HEK293 (cell line): ENCODE results near the gene CA10.

Source experiments
- BCL6B ChIP-seq: fragments of 450-650 bp; formaldehyde crosslinking; IDR thresholded peaks from 2 replicates; pipeline ENCODE4 v1.5.1; 2017; ENCODE audit warnings: missing biosample characterization, missing genetic modification characterization
- MYNN ChIP-seq: fragments of 450-650 bp; formaldehyde crosslinking; IDR thresholded peaks from 2 replicates; pipeline ENCODE4 v1.5.1; 2016; ENCODE audit warnings: missing biosample characterization, missing genetic modification characterization, borderline replicate concordance
- RBAK ChIP-seq: fragments of 450-650 bp; formaldehyde crosslinking; IDR thresholded peaks from 2 replicates; pipeline ENCODE4 v1.5.1; 2016; ENCODE audit warnings: missing biosample characterization, missing genetic modification characterization
- ZFP3 ChIP-seq: fragments of 450-650 bp; formaldehyde crosslinking; IDR thresholded peaks from 2 replicates; pipeline ENCODE4 v1.5.1; 2016; ENCODE audit warnings: low read depth, missing biosample characterization, missing genetic modification characterization
- ZFP37 ChIP-seq: fragments of 450-650 bp; formaldehyde crosslinking; IDR thresholded peaks from 2 replicates; pipeline ENCODE4 v1.5.1; 2016; ENCODE audit warnings: missing biosample characterization, missing genetic modification characterization
- ZNF114 ChIP-seq: fragments of 450-650 bp; formaldehyde crosslinking; IDR thresholded peaks from 2 replicates; pipeline ENCODE4 v1.5.0; 2017; ENCODE audit warnings: missing biosample characterization, missing genetic modification characterization
- ZNF146 ChIP-seq: fragments of 450-650 bp; formaldehyde crosslinking; IDR thresholded peaks from 2 replicates; pipeline ENCODE4 v1.5.1; 2016; ENCODE audit warnings: missing biosample characterization, missing genetic modification characterization
- ZNF677 ChIP-seq: fragments of 450-650 bp; IDR thresholded peaks from 2 replicates; pipeline ENCODE4 v1.5.0; 2018; ENCODE audit warnings: missing biosample characterization, mild to moderate bottlenecking, missing genetic modification characterization, moderate library complexity
- ZNF704 ChIP-seq: fragments of 450-650 bp; formaldehyde crosslinking; IDR thresholded peaks from 2 replicates; pipeline ENCODE4 v1.5.1; 2016; ENCODE audit warnings: missing biosample characterization, missing genetic modification characterization
- TF ChIP-seq, protein P1 (sequence below): fragments of 450-650 bp; formaldehyde crosslinking; IDR thresholded peaks from 2 replicates; pipeline ENCODE4 v1.5.1; 2016; ENCODE audit warnings: missing biosample characterization, missing genetic modification characterization
- TF ChIP-seq, protein P2 (sequence below): fragments of 450-650 bp; formaldehyde crosslinking; conservative IDR thresholded peaks from 2 replicates; pipeline ENCODE4 v1.5.1; 2016; ENCODE audit warnings: low read depth, missing biosample characterization, missing genetic modification characterization
- TF ChIP-seq, protein P3 (sequence below): fragments of 450-650 bp; formaldehyde crosslinking; IDR thresholded peaks from 2 replicates; pipeline ENCODE4 v1.5.1; 2016; ENCODE audit warnings: missing biosample characterization, missing genetic modification characterization
- TF ChIP-seq, protein P4 (sequence below): fragments of 450-650 bp; formaldehyde crosslinking; IDR thresholded peaks from 2 replicates; pipeline ENCODE4 v1.5.1; 2017; ENCODE audit warnings: missing biosample characterization, missing genetic modification characterization

DNA sequence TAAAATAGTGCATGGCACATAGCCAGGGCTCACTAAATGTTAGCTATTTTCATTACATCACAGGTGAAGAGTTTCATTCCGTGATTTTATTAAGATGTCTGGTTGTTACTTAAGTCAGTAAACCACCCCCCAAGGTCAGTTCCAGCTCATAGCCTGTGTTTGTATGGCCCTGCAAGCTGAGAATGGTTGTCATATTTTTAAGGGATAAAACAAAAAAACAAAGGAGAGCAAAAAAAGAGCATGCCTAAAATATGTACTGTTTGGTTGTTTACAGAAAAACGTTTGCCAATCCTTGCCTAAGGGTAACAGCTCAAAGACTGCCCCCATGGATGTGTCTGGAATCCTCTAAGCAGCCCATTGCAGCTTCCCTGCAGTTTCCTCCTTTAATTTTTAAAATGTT is 329.6 kb downstream of the CA10 start:
- TF ChIP-seq, protein P1, sequence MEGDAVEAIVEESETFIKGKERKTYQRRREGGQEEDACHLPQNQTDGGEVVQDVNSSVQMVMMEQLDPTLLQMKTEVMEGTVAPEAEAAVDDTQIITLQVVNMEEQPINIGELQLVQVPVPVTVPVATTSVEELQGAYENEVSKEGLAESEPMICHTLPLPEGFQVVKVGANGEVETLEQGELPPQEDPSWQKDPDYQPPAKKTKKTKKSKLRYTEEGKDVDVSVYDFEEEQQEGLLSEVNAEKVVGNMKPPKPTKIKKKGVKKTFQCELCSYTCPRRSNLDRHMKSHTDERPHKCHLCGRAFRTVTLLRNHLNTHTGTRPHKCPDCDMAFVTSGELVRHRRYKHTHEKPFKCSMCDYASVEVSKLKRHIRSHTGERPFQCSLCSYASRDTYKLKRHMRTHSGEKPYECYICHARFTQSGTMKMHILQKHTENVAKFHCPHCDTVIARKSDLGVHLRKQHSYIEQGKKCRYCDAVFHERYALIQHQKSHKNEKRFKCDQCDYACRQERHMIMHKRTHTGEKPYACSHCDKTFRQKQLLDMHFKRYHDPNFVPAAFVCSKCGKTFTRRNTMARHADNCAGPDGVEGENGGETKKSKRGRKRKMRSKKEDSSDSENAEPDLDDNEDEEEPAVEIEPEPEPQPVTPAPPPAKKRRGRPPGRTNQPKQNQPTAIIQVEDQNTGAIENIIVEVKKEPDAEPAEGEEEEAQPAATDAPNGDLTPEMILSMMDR (tag by site-specific recombination): no peak
- TF ChIP-seq, protein P2, sequence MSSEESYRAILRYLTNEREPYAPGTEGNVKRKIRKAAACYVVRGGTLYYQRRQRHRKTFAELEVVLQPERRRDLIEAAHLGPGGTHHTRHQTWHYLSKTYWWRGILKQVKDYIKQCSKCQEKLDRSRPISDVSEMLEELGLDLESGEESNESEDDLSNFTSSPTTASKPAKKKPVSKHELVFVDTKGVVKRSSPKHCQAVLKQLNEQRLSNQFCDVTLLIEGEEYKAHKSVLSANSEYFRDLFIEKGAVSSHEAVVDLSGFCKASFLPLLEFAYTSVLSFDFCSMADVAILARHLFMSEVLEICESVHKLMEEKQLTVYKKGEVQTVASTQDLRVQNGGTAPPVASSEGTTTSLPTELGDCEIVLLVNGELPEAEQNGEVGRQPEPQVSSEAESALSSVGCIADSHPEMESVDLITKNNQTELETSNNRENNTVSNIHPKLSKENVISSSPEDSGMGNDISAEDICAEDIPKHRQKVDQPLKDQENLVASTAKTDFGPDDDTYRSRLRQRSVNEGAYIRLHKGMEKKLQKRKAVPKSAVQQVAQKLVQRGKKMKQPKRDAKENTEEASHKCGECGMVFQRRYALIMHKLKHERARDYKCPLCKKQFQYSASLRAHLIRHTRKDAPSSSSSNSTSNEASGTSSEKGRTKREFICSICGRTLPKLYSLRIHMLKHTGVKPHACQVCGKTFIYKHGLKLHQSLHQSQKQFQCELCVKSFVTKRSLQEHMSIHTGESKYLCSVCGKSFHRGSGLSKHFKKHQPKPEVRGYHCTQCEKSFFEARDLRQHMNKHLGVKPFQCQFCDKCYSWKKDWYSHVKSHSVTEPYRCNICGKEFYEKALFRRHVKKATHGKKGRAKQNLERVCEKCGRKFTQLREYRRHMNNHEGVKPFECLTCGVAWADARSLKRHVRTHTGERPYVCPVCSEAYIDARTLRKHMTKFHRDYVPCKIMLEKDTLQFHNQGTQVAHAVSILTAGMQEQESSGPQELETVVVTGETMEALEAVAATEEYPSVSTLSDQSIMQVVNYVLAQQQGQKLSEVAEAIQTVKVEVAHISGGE (tag by site-specific recombination): no peak
- no peak for TF ChIP-seq ZNF146 (tag by site-specific recombination)
- TF ChIP-seq MYNN (tag by site-specific recombination): no peak
- TF ChIP-seq, protein P3, sequence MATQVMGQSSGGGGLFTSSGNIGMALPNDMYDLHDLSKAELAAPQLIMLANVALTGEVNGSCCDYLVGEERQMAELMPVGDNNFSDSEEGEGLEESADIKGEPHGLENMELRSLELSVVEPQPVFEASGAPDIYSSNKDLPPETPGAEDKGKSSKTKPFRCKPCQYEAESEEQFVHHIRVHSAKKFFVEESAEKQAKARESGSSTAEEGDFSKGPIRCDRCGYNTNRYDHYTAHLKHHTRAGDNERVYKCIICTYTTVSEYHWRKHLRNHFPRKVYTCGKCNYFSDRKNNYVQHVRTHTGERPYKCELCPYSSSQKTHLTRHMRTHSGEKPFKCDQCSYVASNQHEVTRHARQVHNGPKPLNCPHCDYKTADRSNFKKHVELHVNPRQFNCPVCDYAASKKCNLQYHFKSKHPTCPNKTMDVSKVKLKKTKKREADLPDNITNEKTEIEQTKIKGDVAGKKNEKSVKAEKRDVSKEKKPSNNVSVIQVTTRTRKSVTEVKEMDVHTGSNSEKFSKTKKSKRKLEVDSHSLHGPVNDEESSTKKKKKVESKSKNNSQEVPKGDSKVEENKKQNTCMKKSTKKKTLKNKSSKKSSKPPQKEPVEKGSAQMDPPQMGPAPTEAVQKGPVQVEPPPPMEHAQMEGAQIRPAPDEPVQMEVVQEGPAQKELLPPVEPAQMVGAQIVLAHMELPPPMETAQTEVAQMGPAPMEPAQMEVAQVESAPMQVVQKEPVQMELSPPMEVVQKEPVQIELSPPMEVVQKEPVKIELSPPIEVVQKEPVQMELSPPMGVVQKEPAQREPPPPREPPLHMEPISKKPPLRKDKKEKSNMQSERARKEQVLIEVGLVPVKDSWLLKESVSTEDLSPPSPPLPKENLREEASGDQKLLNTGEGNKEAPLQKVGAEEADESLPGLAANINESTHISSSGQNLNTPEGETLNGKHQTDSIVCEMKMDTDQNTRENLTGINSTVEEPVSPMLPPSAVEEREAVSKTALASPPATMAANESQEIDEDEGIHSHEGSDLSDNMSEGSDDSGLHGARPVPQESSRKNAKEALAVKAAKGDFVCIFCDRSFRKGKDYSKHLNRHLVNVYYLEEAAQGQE (tag by site-specific recombination): no peak
- TF ChIP-seq ZFP3 (tag by site-specific recombination): no peak
- no peak for TF ChIP-seq RBAK (tag by site-specific recombination)
- TF ChIP-seq ZNF114 (tag by site-specific recombination): no peak
- TF ChIP-seq, protein P4, sequence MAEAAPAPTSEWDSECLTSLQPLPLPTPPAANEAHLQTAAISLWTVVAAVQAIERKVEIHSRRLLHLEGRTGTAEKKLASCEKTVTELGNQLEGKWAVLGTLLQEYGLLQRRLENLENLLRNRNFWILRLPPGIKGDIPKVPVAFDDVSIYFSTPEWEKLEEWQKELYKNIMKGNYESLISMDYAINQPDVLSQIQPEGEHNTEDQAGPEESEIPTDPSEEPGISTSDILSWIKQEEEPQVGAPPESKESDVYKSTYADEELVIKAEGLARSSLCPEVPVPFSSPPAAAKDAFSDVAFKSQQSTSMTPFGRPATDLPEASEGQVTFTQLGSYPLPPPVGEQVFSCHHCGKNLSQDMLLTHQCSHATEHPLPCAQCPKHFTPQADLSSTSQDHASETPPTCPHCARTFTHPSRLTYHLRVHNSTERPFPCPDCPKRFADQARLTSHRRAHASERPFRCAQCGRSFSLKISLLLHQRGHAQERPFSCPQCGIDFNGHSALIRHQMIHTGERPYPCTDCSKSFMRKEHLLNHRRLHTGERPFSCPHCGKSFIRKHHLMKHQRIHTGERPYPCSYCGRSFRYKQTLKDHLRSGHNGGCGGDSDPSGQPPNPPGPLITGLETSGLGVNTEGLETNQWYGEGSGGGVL (tag by site-specific recombination): no peak
- TF ChIP-seq BCL6B (tag by site-specific recombination): no peak
- TF ChIP-seq ZNF704 (tag by site-specific recombination): no peak
- no peak for TF ChIP-seq ZNF677 (tag by site-specific recombination)
- no peak for TF ChIP-seq ZFP37 (tag by site-specific recombination)
